Stimulated activated CD4-positive, alpha-beta T cell treated with anti-CD3 and anti-CD28 coated beads, TNF-alpha, amount 100 ng/mL, for 4 hours (primary cell): ENCODE data around the gene MYO1G.
"Not testable (repeated sequence)": the region's sequence is repeated elsewhere in the genome, so short reads cannot be mapped to it uniquely, and the experiment has no call there.

Experiments
- DNase-seq, 3 experiments: peaks; one replicate each; pipeline ENCODE4 v3.0.0-alpha.2; 2020; ENCODE audit warnings: low read depth in 3 of 3

Gene MYO1G

DNA sequence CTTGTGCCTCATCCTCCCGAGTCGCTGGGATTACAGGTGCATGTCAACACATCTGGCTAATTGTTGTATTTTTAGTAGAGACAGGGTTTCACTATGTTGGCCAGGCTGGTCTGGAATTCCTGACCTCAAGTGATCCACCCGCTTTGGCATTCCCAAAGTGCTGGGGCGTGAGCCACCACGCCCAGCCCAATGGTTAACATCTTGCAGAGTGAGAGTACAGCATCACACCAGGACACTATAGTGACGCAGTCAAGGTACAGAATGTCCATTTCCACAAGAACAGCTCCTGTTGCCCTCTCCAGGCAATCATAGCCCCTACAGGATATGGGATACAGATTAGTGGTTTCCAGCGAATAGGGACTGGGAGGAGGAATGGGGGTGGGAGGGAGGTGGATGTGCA is 34.0 kb downstream of the MYO1G start:
- no peak for DNase-seq

DNA sequence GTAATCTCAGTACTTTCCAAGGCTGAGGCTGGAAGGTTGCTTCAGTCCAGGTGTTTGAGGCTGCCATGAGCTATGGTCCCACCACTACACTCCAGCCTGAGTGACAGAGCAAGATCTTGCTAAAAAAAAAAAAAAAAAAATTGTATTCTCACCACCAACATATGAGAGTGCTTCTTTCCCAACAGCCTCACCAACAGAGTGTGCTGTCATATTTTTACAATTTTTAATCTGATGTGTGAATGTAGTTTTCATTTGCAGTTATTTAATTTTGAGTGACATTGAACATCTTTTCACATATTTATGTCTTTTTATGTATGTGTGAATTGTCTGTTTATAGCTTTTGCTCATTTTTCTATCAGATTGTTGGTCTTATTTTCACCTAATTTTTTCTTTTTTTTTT is 35.2 kb downstream of the MYO1G start:
- no peak for DNase-seq

DNA sequence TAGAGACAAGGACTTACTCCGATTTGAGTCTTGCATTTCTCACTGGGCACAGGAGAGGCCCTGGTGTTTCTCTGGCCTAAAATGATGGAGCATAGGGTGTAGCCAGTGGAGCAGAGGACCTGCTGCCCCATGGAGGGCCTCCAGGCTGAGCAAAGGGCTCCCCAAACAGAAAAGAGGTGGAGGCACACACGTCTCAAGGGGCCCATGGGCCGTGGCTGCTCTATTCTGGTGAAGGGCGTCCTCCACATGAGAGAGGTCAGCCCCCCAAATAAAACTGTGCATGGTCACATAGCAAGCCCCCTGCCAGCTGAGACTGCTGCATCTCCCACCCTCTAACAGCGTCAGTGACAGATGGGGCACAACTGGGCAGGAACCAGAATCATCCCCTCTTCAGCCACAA is 41.4 kb downstream of the MYO1G start:
- no peak for DNase-seq

- DNase-seq = no peak
These were observed 42.5 kb downstream of the MYO1G start for GRCh38 chr7:44936322-44936721.

DNA sequence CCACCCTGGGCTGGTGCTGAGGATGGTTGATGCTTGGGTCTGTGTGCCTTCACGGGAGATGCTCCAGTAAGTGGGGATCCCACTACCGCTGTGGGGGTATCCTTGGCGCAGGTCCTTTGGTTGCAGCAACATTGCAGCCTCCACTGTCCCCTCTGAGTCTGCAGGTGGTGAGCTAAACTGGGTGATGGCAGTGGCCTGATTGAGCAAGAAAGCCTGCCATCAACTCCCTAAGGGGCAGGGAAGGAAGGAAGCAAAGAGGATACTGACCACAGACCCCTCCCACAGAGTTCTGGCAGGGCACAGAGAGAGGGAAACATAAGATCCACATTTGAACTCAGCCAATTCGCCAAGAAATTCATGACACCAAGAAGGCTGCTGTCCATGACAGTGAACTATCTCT is 43.2 kb downstream of the MYO1G start:
- no peak for DNase-seq

- DNase-seq = no peak
These were observed 43.8 kb downstream of the MYO1G start for GRCh38 chr7:44935016-44935415.

DNA sequence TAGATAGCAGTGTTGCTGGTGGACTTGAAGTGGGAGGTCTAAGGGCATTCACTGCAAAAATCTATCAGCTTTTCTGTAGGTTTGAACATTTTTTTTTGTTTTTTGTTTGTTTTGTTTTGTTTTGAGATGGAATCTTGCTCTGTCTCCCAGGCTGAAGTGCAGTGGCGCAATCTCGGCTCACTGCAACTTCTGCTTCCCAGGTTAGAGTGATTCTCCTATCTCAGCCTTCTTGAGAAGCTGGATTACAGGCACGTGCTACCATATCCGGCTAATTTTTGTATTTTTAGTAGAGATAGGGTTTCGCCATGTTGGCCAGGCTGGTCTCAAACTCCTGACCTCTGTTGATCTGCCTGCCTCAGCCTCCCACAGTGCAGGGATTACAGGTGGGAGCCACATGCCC is 44.3 kb downstream of the MYO1G start:
- not testable (repeated sequence) for DNase-seq

- no peak for DNase-seq
These were observed 47.9 kb downstream of the MYO1G start for GRCh38 chr7:44930921-44931320.

DNA sequence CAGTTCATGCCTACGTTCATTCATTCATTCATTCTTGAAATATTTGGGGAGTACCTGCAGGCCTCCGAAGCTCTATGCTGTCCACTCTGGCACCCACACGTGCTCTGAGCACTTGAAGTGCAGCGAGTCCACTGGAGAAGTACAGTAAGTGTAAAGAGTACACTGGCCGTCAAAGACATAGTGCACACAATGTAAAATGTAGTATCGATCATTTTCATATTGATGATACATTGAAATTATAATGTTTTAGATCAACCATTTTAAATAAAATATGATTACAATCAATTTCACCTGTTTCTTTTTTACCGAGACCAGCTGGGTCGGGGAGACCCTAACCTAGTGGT is 56.5 kb downstream of the MYO1G start:
- no peak for DNase-seq

DNA sequence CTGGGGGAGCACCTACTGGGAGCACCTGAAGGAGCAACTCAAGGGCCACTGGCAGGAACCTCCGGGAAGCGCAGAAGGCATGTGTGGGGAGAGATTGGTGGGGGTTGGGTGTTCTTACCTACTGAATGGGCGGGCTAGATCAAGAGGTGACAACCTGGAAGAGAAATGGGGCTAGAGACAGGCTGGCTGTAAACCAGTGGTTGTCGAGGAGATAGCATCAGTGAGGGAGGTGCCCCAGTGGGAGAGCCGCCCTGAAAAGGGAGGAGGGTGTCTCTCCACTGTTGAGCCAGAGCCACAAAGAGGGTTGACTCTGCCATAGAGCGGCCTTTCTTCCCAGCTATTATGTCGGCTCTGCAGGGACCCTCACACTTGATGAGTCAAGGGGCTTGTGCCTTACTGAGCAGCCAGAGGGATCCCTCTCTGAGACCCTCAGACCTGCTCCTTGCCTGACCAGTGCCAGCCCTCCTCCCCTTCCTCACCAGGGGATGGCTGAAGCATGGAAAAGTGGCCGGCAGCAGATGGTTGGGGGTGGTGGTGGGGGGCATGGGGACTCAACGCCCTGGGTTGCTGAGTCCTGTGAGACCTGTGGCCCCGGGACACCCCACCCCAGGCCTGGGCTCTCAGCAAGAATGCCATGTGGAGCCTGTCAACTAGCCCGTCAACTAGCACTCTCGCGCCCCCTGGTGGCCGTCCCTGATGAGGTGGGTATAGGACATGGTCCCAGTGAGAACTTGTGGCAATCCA is 57.0 kb downstream of the MYO1G start:
- peak; percentile 87 to 100 (median 96) for DNase-seq

- DNase-seq = no peak
These were observed 58.7 kb downstream of the MYO1G start for GRCh38 chr7:44920119-44920518.

DNA sequence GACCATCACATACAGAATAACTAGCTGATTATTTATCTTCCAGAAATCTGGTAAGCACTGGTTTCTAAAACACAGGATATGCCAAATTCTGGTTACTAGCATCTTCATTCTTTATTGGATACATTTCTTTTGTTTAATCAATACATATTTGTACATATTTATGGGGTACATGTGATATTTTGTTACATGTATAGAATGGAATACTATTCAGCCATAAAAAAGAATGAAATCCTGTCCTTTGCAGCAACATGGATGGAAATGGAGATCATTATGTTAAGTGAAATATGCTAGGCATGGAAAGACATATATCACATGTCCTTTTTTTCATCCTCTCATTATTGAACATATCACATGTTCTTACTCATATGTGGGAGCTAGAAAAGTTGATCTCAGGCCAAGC is 60.8 kb downstream of the MYO1G start:
- no peak for DNase-seq

GRCh38 chr7:44917465-44917864 is 61.4 kb downstream of the MYO1G start:
- DNase-seq = no peak

- DNase-seq = peak in 2 of 3 experiments; percentile 39 to 45
These were observed 63.7 kb downstream of the MYO1G start for GRCh38 chr7:44914992-44915607.

DNA sequence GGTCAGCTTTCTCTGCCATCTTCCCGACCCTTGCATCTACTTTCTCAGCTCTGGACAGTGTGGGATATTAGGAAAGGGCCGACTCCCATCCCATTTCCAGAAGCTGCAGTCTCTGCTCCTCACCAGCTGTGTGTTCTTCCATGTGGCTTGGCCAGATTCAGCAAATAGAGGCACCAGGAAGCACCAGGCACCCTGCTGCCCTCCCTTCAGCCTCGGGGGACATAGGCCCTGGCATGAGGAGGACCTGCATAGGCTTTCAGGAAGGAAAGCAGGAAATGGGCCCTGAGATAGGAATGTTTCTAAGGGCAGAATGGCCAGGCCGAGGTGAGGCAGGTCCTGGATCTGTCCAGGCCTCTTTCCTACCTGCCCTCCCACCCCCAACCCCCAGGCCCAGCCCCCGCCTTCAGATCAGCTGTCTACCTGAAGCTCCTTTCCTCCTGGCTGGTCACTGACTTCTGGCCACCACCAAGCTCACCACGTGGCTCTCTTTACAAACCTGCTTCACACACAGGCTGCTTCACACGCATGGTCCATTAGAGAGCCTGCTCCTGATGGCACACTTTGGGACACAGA is 66.0 kb downstream of the MYO1G start:
- DNase-seq = no peak
